MCF 10A (cell line): ENCODE measurements around the gene SPATA13. TPM values are rescaled to one million over a fixed set of nuclear protein-coding genes. Genes with fewer than 3 reads are reported as not detected.

Experiments used
- BruUV-seq: library from RNA; stranded (reverse); fragments of 400-500 nt; replicated peaks from 2 replicates; lab custom pipeline; 2021; lab: Mats Ljungman, UMichigan
- CTCF ChIA-PET: fragments of 300-600 bp; sonication (Branson Sonifier 250); formaldehyde crosslinking; extraction: SDS; loops from one replicate; lab custom pipeline; 2021; ENCODE audit warnings: antibody characterized with exemption, inconsistent platforms; lab: Yijun Ruan, JAX
- POLR2A ChIA-PET: fragments of 300-600, 350-650 bp; sonication (Branson Sonifier 250); formaldehyde crosslinking; extraction: SDS; loops from one replicate; lab custom pipeline; 2020; ENCODE audit warnings: antibody characterized with exemption, inconsistent platforms; lab: Yijun Ruan, JAX
- DNase-seq: peaks from one replicate; pipeline ENCODE4 v3.0.0-alpha.2; 2018; ENCODE audit not compliant: unreplicated experiment
- H3K27ac Mint-ChIP-seq: one replicate; pipeline ENCODE4 v1.8.0; 2022; ENCODE audit warnings: mild to moderate bottlenecking, low read depth, mixed read lengths; ENCODE audit not compliant: unreplicated experiment
- H3K27me3 Mint-ChIP-seq: one replicate; pipeline ENCODE4 v1.8.0; 2022; ENCODE audit warnings: mixed read lengths; ENCODE audit not compliant: insufficient read depth, unreplicated experiment
- H3K36me3 Mint-ChIP-seq: one replicate; pipeline ENCODE4 v1.8.0; 2022; ENCODE audit warnings: mild to moderate bottlenecking, moderate library complexity, mixed read lengths; ENCODE audit not compliant: insufficient read depth, unreplicated experiment
- H3K4me1 Mint-ChIP-seq: one replicate; pipeline ENCODE4 v1.8.0; 2022; ENCODE audit warnings: mixed read lengths; ENCODE audit not compliant: insufficient read depth, unreplicated experiment
- H3K4me3 Mint-ChIP-seq: one replicate; pipeline ENCODE4 v1.8.0; 2022; ENCODE audit warnings: mild to moderate bottlenecking, moderate library complexity, mixed read lengths; ENCODE audit not compliant: unreplicated experiment
- H3K9me3 Mint-ChIP-seq: one replicate; pipeline ENCODE4 v1.8.0; 2022; ENCODE audit warnings: mixed read lengths; ENCODE audit not compliant: unreplicated experiment
- CTCF ChIP-seq: fragments of 200-600 bp; IDR thresholded peaks from one replicate; pipeline ENCODE4 v1.8.0; 2022; ENCODE audit warnings: antibody characterized with exemption, mild to moderate bottlenecking; ENCODE audit not compliant: unreplicated experiment
- intact Hi-C: fragments of 100-400 bp; cut with micrococcal nuclease; formaldehyde crosslinking; loops from 2 replicates; pipeline ENCODE4 v1.14.1; 2022
- total RNA-seq: library from RNA; stranded (reverse); gene quantifications from 2 replicates; pipeline ENCODE4 v1.2.3, GENCODE V29; 2022

The SPATA13 gene
- total RNA-seq, 1 experiment from 2014 or later: 2.2 TPM

GRCh38 chr13:24123761-24124160, 36.8 kb upstream of the SPATA13 start:
- DNase-seq: no peak
- no peak for TF ChIP-seq CTCF
- CTCF ChIA-PET: no interaction called here
- Mint-ChIP-seq H3K36me3 (no peaks in the 10 kb centered on the region), H3K4me1 (no peaks in the 10 kb centered on the region), H3K9me3 (no peaks in the 10 kb centered on the region), H3K27me3 (peaks cover 59% of the 10 kb centered on the region), H3K4me3 (no peak overlapping the region), H3K27ac (no peak overlapping the region)
- BruUV-seq: no TSS peak
- intact Hi-C loops: no loop called here
- POLR2A ChIA-PET: no interaction called here

- Mint-ChIP-seq H3K4me3 (no peak overlapping the region), H3K27me3 (peaks cover 62% of the 10 kb centered on the region), H3K36me3 (no peaks in the 10 kb centered on the region), H3K27ac (no peak overlapping the region), H3K4me1 (no peaks in the 10 kb centered on the region), H3K9me3 (no peaks in the 10 kb centered on the region)
- POLR2A ChIA-PET: no interaction called here
- intact Hi-C loops: no loop called here
- no peak for TF ChIP-seq CTCF
- no peak for DNase-seq
- no TSS peak for BruUV-seq
- CTCF ChIA-PET: no interaction called here
These were observed 35.6 kb upstream of the SPATA13 start for GRCh38 chr13:24124789-24125476.

GRCh38 chr13:24127116-24127631, 33.3 kb upstream of the SPATA13 start:
- Mint-ChIP-seq H3K4me1 (no peaks in the 10 kb centered on the region), H3K27ac (no peak overlapping the region), H3K9me3 (peaks cover 8% of the 10 kb centered on the region), H3K36me3 (peaks cover 7% of the 10 kb centered on the region), H3K4me3 (no peak overlapping the region), H3K27me3 (peaks cover 48% of the 10 kb centered on the region)
- CTCF ChIA-PET: no interaction called here
- intact Hi-C loops: no loop called here
- no peak for DNase-seq
- no TSS peak for BruUV-seq
- TF ChIP-seq CTCF: no peak
- POLR2A ChIA-PET: no interaction called here

- Mint-ChIP-seq H3K9me3 (peaks cover 8% of the 10 kb centered on the region), H3K36me3 (peaks cover 7% of the 10 kb centered on the region), H3K27me3 (peaks cover 39% of the 10 kb centered on the region), H3K27ac (no peak overlapping the region), H3K4me1 (no peaks in the 10 kb centered on the region), H3K4me3 (no peak overlapping the region)
- no peak for DNase-seq
- POLR2A ChIA-PET: no interaction called here
- TF ChIP-seq CTCF: no peak
- no TSS peak for BruUV-seq
- CTCF ChIA-PET: no interaction called here
- intact Hi-C loops: no loop called here
These were observed 32.4 kb upstream of the SPATA13 start for GRCh38 chr13:24128112-24128511.
